Cardiac muscle cell (in vitro differentiated cells and primary cell): ENCODE data around the gene TSPAN11. TPM values are rescaled to one million over a fixed set of nuclear protein-coding genes. Genes with fewer than 3 reads are reported as not detected.

Source experiments
- DNase-seq, 2 donors: peaks; one replicate each; pipeline versions ENCODE4 v3.0.0 to v3.0.0-alpha.2; 2010 to 2017; ENCODE audit warnings: low read depth in 1 of 2, low spot score in 1 of 2
- H3K27ac ChIP-seq: fragments of 200-600 bp; sonication (generic); 2 replicates; pipeline ENCODE4 v1.5.1; 2016
- H3K27me3 ChIP-seq: fragments of 200-600 bp; sonication (generic); 2 replicates; pipeline ENCODE4 v1.6.0; 2016; ENCODE audit warnings: control low read depth
- H3K36me3 ChIP-seq: fragments of 200-600 bp; sonication (generic); 2 replicates; pipeline ENCODE4 v1.5.1; 2016; ENCODE audit warnings: control low read depth
- H3K4me1 ChIP-seq: fragments of 200-600 bp; sonication (generic); 2 replicates; pipeline ENCODE4 v1.8.1; 2017; ENCODE audit warnings: low read depth, mild to moderate bottlenecking, mixed run types
- H3K4me3 ChIP-seq: fragments of 200-600 bp; sonication (generic); 2 replicates; pipeline ENCODE4 v1.5.1; 2016; ENCODE audit warnings: mild to moderate bottlenecking
- H3K9me3 ChIP-seq: fragments of 200-600 bp; sonication (generic); 2 replicates; pipeline ENCODE4 v1.5.1; 2017; ENCODE audit warnings: low read depth, mild to moderate bottlenecking, control low read depth
- polyA plus RNA-seq: library from polyadenylated mRNA; unstranded; fragments of >200 nt; fragmentation: Nextera tagmentation; extraction: Ambion mirVana; gene quantifications from 2 replicates; pipeline ENCODE4 v1.2.1, GENCODE V29; 2016
- total RNA-seq: library from RNA; depleted of rRNA; stranded (reverse); fragments of >200 nt; gene quantifications from 2 replicates; pipeline ENCODE4 v1.2.3, GENCODE V29; 2016
- TF ChIP-seq, protein P1 (sequence below): IDR thresholded peaks from 2 replicates; pipeline ENCODE4 v1.5.1; 2012; ENCODE audit warnings: low read depth, mild to moderate bottlenecking, low read length

Gene TSPAN11
- total and polyA plus RNA-seq, 2 experiments from 2014 or later, result 11.1 to 26.1 TPM

DNA sequence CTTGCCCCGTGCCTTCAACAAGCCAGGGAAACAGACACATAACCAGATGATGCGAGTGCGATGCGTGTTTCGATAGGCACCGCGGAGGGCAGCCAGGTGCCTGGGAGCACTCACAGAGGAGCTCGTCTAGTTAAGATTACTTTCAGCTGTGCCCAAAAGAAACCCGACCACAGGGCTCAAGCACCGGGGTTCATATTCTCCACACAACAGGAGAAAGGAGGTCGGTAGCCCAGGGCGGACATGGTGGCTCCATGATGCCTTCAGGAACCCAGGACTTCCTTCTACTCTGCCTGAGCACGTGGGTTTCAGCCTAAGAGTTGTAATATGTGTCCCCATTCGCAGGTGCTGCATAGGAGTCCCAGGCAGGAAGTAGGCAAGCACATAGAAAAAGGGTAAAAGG, 93.4 kb downstream of the TSPAN11 start:
- DNase-seq, result no peak
- TF ChIP-seq, protein P1, sequence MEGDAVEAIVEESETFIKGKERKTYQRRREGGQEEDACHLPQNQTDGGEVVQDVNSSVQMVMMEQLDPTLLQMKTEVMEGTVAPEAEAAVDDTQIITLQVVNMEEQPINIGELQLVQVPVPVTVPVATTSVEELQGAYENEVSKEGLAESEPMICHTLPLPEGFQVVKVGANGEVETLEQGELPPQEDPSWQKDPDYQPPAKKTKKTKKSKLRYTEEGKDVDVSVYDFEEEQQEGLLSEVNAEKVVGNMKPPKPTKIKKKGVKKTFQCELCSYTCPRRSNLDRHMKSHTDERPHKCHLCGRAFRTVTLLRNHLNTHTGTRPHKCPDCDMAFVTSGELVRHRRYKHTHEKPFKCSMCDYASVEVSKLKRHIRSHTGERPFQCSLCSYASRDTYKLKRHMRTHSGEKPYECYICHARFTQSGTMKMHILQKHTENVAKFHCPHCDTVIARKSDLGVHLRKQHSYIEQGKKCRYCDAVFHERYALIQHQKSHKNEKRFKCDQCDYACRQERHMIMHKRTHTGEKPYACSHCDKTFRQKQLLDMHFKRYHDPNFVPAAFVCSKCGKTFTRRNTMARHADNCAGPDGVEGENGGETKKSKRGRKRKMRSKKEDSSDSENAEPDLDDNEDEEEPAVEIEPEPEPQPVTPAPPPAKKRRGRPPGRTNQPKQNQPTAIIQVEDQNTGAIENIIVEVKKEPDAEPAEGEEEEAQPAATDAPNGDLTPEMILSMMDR, result no peak
- Histone ChIP-seq H3K4me1 (no peaks in the 10 kb centered on the region), H3K27me3 (no peaks in the 10 kb centered on the region), H3K27ac (no peak overlapping the region), H3K36me3 (no peaks in the 10 kb centered on the region), H3K4me3 (no peak overlapping the region), H3K9me3 (no peaks in the 10 kb centered on the region)

- TF ChIP-seq, protein P1, result no peak
- no peaks in the 10 kb centered on the region for H3K4me1 ChIP-seq
- H3K36me3 ChIP-seq, result no peaks in the 10 kb centered on the region
- no peaks in the 10 kb centered on the region for H3K9me3 ChIP-seq
- no peak overlapping the region for H3K4me3 ChIP-seq
- DNase-seq, result no peak
- H3K27ac ChIP-seq, result no peak overlapping the region
- no peaks in the 10 kb centered on the region for H3K27me3 ChIP-seq
Observed at GRCh38 chr12:31020385-31021166, 94.0 kb downstream of the TSPAN11 start.

DNA sequence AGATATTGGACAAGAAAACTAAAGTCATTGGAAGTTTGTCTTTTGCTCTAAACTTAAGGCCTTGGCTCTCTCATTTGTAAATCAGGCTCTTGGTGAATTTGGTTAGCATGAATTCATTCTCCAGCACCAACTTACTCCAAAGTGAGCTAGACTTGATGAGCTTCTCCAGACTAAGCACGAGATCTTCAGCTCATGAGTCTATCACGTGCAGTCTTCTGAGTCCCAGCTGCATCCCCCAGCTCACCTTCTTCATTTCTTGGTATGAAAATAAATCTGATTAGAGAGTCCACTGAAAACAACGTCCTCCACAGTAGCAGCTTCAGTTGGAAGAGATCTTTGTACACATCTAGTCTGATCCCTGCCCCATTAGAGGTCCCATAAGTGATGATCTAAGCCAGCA, 94.6 kb downstream of the TSPAN11 start:
- no peaks in the 10 kb centered on the region for H3K36me3 ChIP-seq
- DNase-seq, result no peak
- no peaks in the 10 kb centered on the region for H3K4me1 ChIP-seq
- H3K9me3 ChIP-seq, result no peaks in the 10 kb centered on the region
- no peaks in the 10 kb centered on the region for H3K27me3 ChIP-seq
- TF ChIP-seq, protein P1, result no peak
- H3K27ac ChIP-seq, result no peak overlapping the region
- no peak overlapping the region for H3K4me3 ChIP-seq

DNA sequence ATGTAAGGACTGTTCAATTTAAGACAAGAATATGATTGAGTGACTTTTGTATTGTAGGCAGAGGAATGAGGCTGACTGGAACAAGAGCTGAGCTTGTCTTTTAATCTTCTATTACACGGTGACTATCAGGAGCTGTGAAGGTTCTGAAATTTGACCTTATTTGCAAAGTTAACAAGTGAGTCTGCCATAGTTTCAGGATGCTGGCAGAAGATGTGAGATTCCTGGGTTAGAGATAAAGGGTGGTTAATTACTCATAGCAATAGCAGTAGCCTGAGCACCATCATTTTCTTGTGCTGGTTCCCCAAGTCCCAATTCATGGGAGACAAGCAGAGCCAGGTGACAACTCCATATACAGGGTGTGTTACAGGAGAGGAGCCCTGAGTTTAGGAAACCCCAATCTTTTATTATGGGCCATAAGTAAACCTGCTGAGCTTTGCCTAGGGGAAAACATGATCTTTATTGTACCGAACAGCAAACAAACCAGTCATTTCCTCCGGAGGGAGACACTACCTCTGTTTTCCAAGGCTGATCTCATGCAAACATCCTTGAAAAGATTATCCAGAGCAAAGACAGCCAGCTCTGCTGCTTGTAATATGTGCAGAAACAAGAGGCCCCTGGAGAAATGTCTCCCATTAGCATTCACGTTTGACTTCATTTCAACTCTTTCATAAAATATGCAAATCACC, 95.4 kb downstream of the TSPAN11 start:
- no peak for DNase-seq
- H3K9me3 ChIP-seq, result no peaks in the 10 kb centered on the region
- no peaks in the 10 kb centered on the region for H3K36me3 ChIP-seq
- no peak overlapping the region for H3K27ac ChIP-seq
- TF ChIP-seq, protein P1, result no peak
- no peak overlapping the region for H3K4me3 ChIP-seq
- no peaks in the 10 kb centered on the region for H3K4me1 ChIP-seq
- no peaks in the 10 kb centered on the region for H3K27me3 ChIP-seq

DNA sequence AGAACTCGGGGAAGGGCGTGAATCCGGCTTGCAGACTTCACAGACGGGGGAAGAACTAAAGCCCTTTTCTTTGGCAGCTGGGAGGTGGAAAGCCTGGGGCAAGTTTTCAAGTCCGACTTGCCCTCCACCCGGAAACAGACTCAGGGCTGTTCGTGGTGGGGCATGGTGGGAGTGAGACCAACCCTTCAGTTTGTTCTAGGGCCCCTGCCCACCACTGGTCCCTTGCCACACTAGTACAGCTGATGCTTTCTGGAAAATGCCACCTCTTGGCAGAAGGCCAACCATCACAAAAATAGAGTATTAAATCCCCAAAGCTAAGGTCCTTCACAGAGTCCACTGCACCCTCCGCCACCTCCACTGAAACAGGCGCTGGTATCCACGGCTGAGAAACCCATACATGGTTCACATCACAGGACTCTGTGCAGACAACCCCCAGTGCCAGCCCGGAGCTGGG, 96.8 kb downstream of the TSPAN11 start:
- TF ChIP-seq, protein P1, result no peak
- Histone ChIP-seq H3K4me1 (no peaks in the 10 kb centered on the region), H3K9me3 (no peaks in the 10 kb centered on the region), H3K27me3 (no peaks in the 10 kb centered on the region), H3K4me3 (no peak overlapping the region), H3K36me3 (no peaks in the 10 kb centered on the region), H3K27ac (no peak overlapping the region)
- DNase-seq, result no peak
